Endothelial cell of umbilical vein (primary cell): Measurements from ENCODE around the gene CXCR6. TPM values are rescaled to one million over a fixed set of nuclear protein-coding genes. Genes with fewer than 3 reads are reported as not detected.

Source experiments
- BruUV-seq: library from RNA; stranded (reverse); fragments of 400-500 nt; replicated peaks from 2 replicates; lab custom pipeline; 2021; lab: Mats Ljungman, UMichigan
- CTCF ChIA-PET: fragments of 300-600, 350-600 bp; sonication (Branson Sonifier 250); formaldehyde crosslinking; loops from one replicate; lab custom pipeline; 2021; ENCODE audit warnings: antibody characterized with exemption, inconsistent platforms; lab: Charles Lee
- POLR2A ChIA-PET: fragments of 300-600, 350-600 bp; sonication (Branson Sonifier 250); formaldehyde crosslinking; loops from one replicate; lab custom pipeline; 2021; ENCODE audit warnings: antibody characterized with exemption, inconsistent platforms; lab: Charles Lee
- DNase-seq: peaks from one replicate; pipeline ENCODE4 v3.0.0-alpha.2; 2011; ENCODE audit warnings: low read depth, low spot score
- FAIRE-seq: peaks from 2 replicates; lab custom pipeline; 2011; peaks lifted over from hg19 to GRCh38; lab: Jason Lieb, UNC
- H2AFZ ChIP-seq: 2 replicates; pipeline ENCODE4 v1.6.0; 2012; ENCODE audit warnings: low read depth, low read length, control low read depth, inconsistent platforms
- H3K27ac ChIP-seq: 2 replicates; pipeline ENCODE4 v1.5.1; 2011; ENCODE audit warnings: low read depth, mild to moderate bottlenecking, control low read depth, low read length, moderate library complexity; ENCODE audit not compliant: insufficient read depth
- H3K27me3 ChIP-seq, 2 experiments: 2 replicates each; pipeline versions ENCODE4 v1.6.0 to v1.6.1; 2011; ENCODE audit warnings: low read length in 2 of 2, mixed read lengths in 1 of 2; ENCODE audit not compliant: control insufficient read depth in 2 of 2, insufficient read depth in 2 of 2
- H3K36me3 ChIP-seq, 2 experiments: 2 replicates in 1 of 2; 3 replicates in 1 of 2; pipeline ENCODE4 v1.5.1; 2011; ENCODE audit warnings: low read length in 2 of 2, mild to moderate bottlenecking in 1 of 2, moderate library complexity in 1 of 2; ENCODE audit not compliant: control insufficient read depth in 2 of 2, insufficient read depth in 2 of 2; ENCODE audit errors: extremely low read depth in 1 of 2
- H3K4me1 ChIP-seq: 3 replicates; pipeline ENCODE4 v1.5.1; 2011; ENCODE audit warnings: mild to moderate bottlenecking, low read length; ENCODE audit not compliant: control insufficient read depth, insufficient read depth; ENCODE audit errors: extremely low read depth
- H3K4me2 ChIP-seq: 2 replicates; pipeline ENCODE4 v1.6.1; 2011; ENCODE audit warnings: low read length, control low read depth, mixed read lengths; ENCODE audit not compliant: insufficient read depth
- H3K4me3 ChIP-seq, 3 experiments: fragments of 200-600 bp in 1 of 3; sonication (generic), shearing (Covaris generic) in 1 of 3; replicated peaks in 1 of 3; 2 replicates each; pipeline ENCODE4 v1.5.1; 2011 to 2016; ENCODE audit warnings: control low read depth in 3 of 3, low read length in 3 of 3, mild to moderate bottlenecking in 2 of 3, inconsistent platforms in 1 of 3, low read depth in 1 of 3, moderate library complexity in 1 of 3; ENCODE audit not compliant: insufficient read depth in 1 of 3
- H3K79me2 ChIP-seq: 2 replicates; pipeline ENCODE4 v1.6.0; 2012; ENCODE audit warnings: low read length, inconsistent platforms; ENCODE audit not compliant: control insufficient read depth, insufficient read depth
- H3K9ac ChIP-seq: replicated peaks from 2 replicates; pipeline ENCODE3; 2011; ENCODE audit warnings: low read length, control low read depth; ENCODE audit not compliant: insufficient read depth; ENCODE audit errors: extremely low read depth
- H3K9me1 ChIP-seq: replicated peaks from 3 replicates; pipeline ENCODE4 v1.6.0; 2011; ENCODE audit warnings: mild to moderate bottlenecking, low read length; ENCODE audit not compliant: control insufficient read depth, insufficient read depth; ENCODE audit errors: extremely low read depth
- H3K9me3 ChIP-seq: replicated peaks from 2 replicates; pipeline ENCODE4 v1.5.1; 2012; ENCODE audit warnings: low read length, inconsistent platforms; ENCODE audit not compliant: control insufficient read depth, insufficient read depth
- H4K20me1 ChIP-seq: replicated peaks from 2 replicates; pipeline ENCODE3; 2011; ENCODE audit warnings: mild to moderate bottlenecking, low read length; ENCODE audit not compliant: control insufficient read depth, insufficient read depth; ENCODE audit errors: extremely low read depth
- CTCF ChIP-seq, 2 donors: IDR thresholded peaks; 1 replicate in 1 of 2; 2 replicates in 1 of 2; pipeline ENCODE4 v1.5.1; 2011; ENCODE audit warnings: low read length in 2 of 2, mild to moderate bottlenecking in 2 of 2, moderate library complexity in 2 of 2, control low read depth in 1 of 2, inconsistent platforms in 1 of 2, low read depth in 1 of 2; ENCODE audit not compliant: insufficient read depth in 1 of 2; ENCODE audit errors: extremely low read depth in 1 of 2
- EZH2 ChIP-seq: IDR thresholded peaks from 2 replicates; pipeline ENCODE4 v1.6.1; 2012; ENCODE audit warnings: borderline replicate concordance, low read depth, mild to moderate bottlenecking, moderate library complexity, low read length, inconsistent platforms; ENCODE audit not compliant: severe bottlenecking
- FOS ChIP-seq: IDR thresholded peaks from 2 replicates; pipeline ENCODE4 v1.6.1; 2011; ENCODE audit warnings: mild to moderate bottlenecking, low read length, moderate library complexity, borderline replicate concordance; ENCODE audit not compliant: insufficient read depth
- GATA2 ChIP-seq: IDR thresholded peaks from 2 replicates; pipeline ENCODE4 v1.7.0; 2011; ENCODE audit warnings: low read depth, mild to moderate bottlenecking, moderate library complexity, mixed read lengths, low read length; ENCODE audit not compliant: insufficient read length, insufficient read depth
- JUN ChIP-seq: IDR thresholded peaks from 2 replicates; pipeline ENCODE4 v1.6.1; 2011; ENCODE audit warnings: borderline replicate concordance, low read depth; ENCODE audit not compliant: insufficient read length, insufficient read depth
- MAX ChIP-seq: IDR thresholded peaks from 2 replicates; pipeline ENCODE4 v1.6.1; 2011; ENCODE audit not compliant: insufficient read depth, insufficient read length
- MYC ChIP-seq: IDR thresholded peaks from one replicate; pipeline ENCODE4 v1.6.1; 2011; ENCODE audit warnings: mild to moderate bottlenecking, low read depth, low read length
- POLR2A ChIP-seq: IDR thresholded peaks from 2 replicates; pipeline ENCODE4 v1.6.1; 2012; ENCODE audit warnings: low read depth, mild to moderate bottlenecking, control low read depth, low read length
- POLR2AphosphoS5 ChIP-seq: IDR thresholded peaks from 2 replicates; pipeline ENCODE4 v1.6.1; 2012; ENCODE audit warnings: low read depth, mild to moderate bottlenecking, control low read depth, low read length, moderate library complexity; ENCODE audit not compliant: insufficient read depth
- dilution Hi-C: fragments of 300-500 bp; cut with MboI; formaldehyde crosslinking; loops from one replicate; pipeline ENCODE4 v1.15.0; 2019; ENCODE audit warnings: low sequenced_read_pairs; ENCODE audit not compliant: extremely low pct_ligation_motif_present
- intact Hi-C: fragments of 100-400 bp; cut with micrococcal nuclease; formaldehyde crosslinking; loops from one replicate; pipeline ENCODE4 v1.10.0; 2022
- polyA plus RNA-seq, 4 experiments: library from polyadenylated mRNA; depleted of rRNA in 3 of 4; stranded (reverse) in 3 of 4; unstranded in 1 of 4; fragments of >200 nt; gene quantifications; 2 replicates each; pipeline versions ENCODE4 v1.2.1 to v1.2.3, GENCODE V29; 2011 to 2012; ENCODE audit warnings: missing spikeins in 1 of 4
- total RNA-seq: library from RNA; stranded (reverse); gene quantifications from 2 replicates; pipeline ENCODE4 v1.2.3, GENCODE V29; 2021

Gene CXCR6
- total and polyA plus RNA-seq, 2 donors (not counting 3 experiments of a cell fraction or from before 2014, with no cell fraction given) = not detected

- intact Hi-C loops = no loop called here
- Histone ChIP-seq H3K9me1 (no peaks in the 10 kb centered on the region), H3K79me2 (no peaks in the 10 kb centered on the region), H3K27me3 (no peaks in the 10 kb centered on the region), H3K36me3 (peaks cover 19 to 21% of the 10 kb centered on the region in 2 experiments), H4K20me1 (no peaks in the 10 kb centered on the region), H2AFZ (no peak overlapping the region), H3K4me1 (no peaks in the 10 kb centered on the region), H3K9ac (no peak overlapping the region), H3K9me3 (no peaks in the 10 kb centered on the region), H3K4me3 (no peak overlapping the region), H3K27ac (no peak overlapping the region), H3K4me2 (no peak overlapping the region)
- no peak for TF ChIP-seq EZH2
- TF ChIP-seq FOS = no peak
- TF ChIP-seq CTCF (IDR thresholded peaks at IDR 0.05; ENCODE audit: extremely low read depth in 1 of 2, insufficient read depth in 1 of 2, low read depth in 1 of 2, low read length in 2 of 2) = no peak
- TF ChIP-seq GATA2 = no peak
- no peak for TF ChIP-seq MYC
- no peak for TF ChIP-seq JUN
- no peak for TF ChIP-seq POLR2A
- TF ChIP-seq POLR2AphosphoS5 = no peak
- TF ChIP-seq MAX = no peak
- ChIA-PET POLR2A (no interaction called here), CTCF (no interaction called here)
- BruUV-seq = no TSS peak
- DNase-seq (no peak), FAIRE-seq (no peak)
- dilution Hi-C loops = no loop called here
Observed at GRCh38 chr3:45979378-45979777, 36.1 kb downstream of the CXCR6 start.
